ENCODE measurements around the gene SDK2.

SDK2 gene

GRCh38 chr17:73589363-73589980, 54.8 kb downstream of the SDK2 start:
- H3K4me3 ChIP-seq (ENCODE audit: low read length), result no peak overlapping the region
- peaks cover 43% of the 10 kb centered on the region for H3K27me3 ChIP-seq (replicated peaks; ENCODE audit: insufficient read depth, low read length)
- DNase-seq, result no peak
- H3K27ac ChIP-seq (ENCODE audit: low read length), result no peak overlapping the region
- TF ChIP-seq CTCF (IDR thresholded peaks at IDR 0.05; ENCODE audit: low read length) (no peak), EZH2phosphoT487 (IDR thresholded peaks at IDR 0.05; ENCODE audit: low read length) (no peak), EZH2 (optimal IDR thresholded peaks at IDR 0.05; ENCODE audit: low read depth, low read length) (no peak)
- no peak overlapping the region for H3K9ac ChIP-seq (ENCODE audit: low read length)
- no peak overlapping the region for H2AFZ ChIP-seq (ENCODE audit: low read length)
- no peaks in the 10 kb centered on the region for H3K79me2 ChIP-seq (ENCODE audit: low read length)
- no peak overlapping the region for H3K4me2 ChIP-seq (ENCODE audit: low read depth, low read length)
- no peaks in the 10 kb centered on the region for H3K9me2 ChIP-seq (replicated peaks; ENCODE audit: insufficient read depth, low read length)
- no peaks in the 10 kb centered on the region for H3K36me3 ChIP-seq (replicated peaks; ENCODE audit: insufficient read depth, low read length)
- H4K20me1 ChIP-seq (ENCODE audit: insufficient read depth, low read length), result no peaks in the 10 kb centered on the region
- no peaks in the 10 kb centered on the region for H3K9me3 ChIP-seq (replicated peaks; ENCODE audit: insufficient read depth, low read length)
- peaks cover 4% of the 10 kb centered on the region; the same call in 1 of the 2 replicates for H3K4me1 ChIP-seq (ENCODE audit: low read length)
- no peaks in the 10 kb centered on the region for H3F3A ChIP-seq (ENCODE audit: insufficient read depth, low read length)

GRCh38 chr17:73588891-73589290, 55.4 kb downstream of the SDK2 start:
- Histone ChIP-seq H3K27ac (ENCODE audit: low read length) (no peak overlapping the region), H3K27me3 (replicated peaks; ENCODE audit: insufficient read depth, low read length) (peaks cover 49% of the 10 kb centered on the region)
- no peak for DNase-seq

GRCh38 chr17:73588301-73588846, 55.9 kb downstream of the SDK2 start:
- H3K36me3 ChIP-seq (replicated peaks; ENCODE audit: insufficient read depth, low read length), result no peaks in the 10 kb centered on the region
- H3K4me1 ChIP-seq (ENCODE audit: low read length), result peaks cover 4% of the 10 kb centered on the region; the same call in 1 of the 2 replicates
- no peaks in the 10 kb centered on the region for H3K79me2 ChIP-seq (ENCODE audit: low read length)
- H3K27ac ChIP-seq (ENCODE audit: low read length), result no peak overlapping the region
- no peak overlapping the region for H3K4me2 ChIP-seq (ENCODE audit: low read depth, low read length)
- no peak for TF ChIP-seq CTCF (IDR thresholded peaks at IDR 0.05; ENCODE audit: low read length)
- no peak for TF ChIP-seq EZH2 (optimal IDR thresholded peaks at IDR 0.05; ENCODE audit: low read depth, low read length)
- TF ChIP-seq EZH2phosphoT487 (IDR thresholded peaks at IDR 0.05; ENCODE audit: low read length), result no peak
- H3K27me3 ChIP-seq (replicated peaks; ENCODE audit: insufficient read depth, low read length), result peaks cover 54% of the 10 kb centered on the region
- no peak overlapping the region for H3K4me3 ChIP-seq (ENCODE audit: low read length)
- H2AFZ ChIP-seq (ENCODE audit: low read length), result no peak overlapping the region
- no peaks in the 10 kb centered on the region for H3F3A ChIP-seq (ENCODE audit: insufficient read depth, low read length)
- no peak overlapping the region for H3K9ac ChIP-seq (ENCODE audit: low read length)
- no peaks in the 10 kb centered on the region for H3K9me2 ChIP-seq (replicated peaks; ENCODE audit: insufficient read depth, low read length)
- H4K20me1 ChIP-seq (ENCODE audit: insufficient read depth, low read length), result no peaks in the 10 kb centered on the region
- no peaks in the 10 kb centered on the region for H3K9me3 ChIP-seq (replicated peaks; ENCODE audit: insufficient read depth, low read length)
- no peak for DNase-seq

More at GRCh38 chr17:73588891-73589290, 55.4 kb downstream of the SDK2 start:
- TF ChIP-seq CTCF (IDR thresholded peaks at IDR 0.05; ENCODE audit: low read length), result no peak
- TF ChIP-seq EZH2phosphoT487 (IDR thresholded peaks at IDR 0.05; ENCODE audit: low read length), result no peak
- no peak for TF ChIP-seq EZH2 (optimal IDR thresholded peaks at IDR 0.05; ENCODE audit: low read depth, low read length)
- Histone ChIP-seq H3K4me1 (ENCODE audit: low read length) (peaks cover 4% of the 10 kb centered on the region; the same call in 1 of the 2 replicates), H2AFZ (ENCODE audit: low read length) (no peak overlapping the region), H4K20me1 (ENCODE audit: insufficient read depth, low read length) (no peaks in the 10 kb centered on the region), H3K4me3 (ENCODE audit: low read length) (no peak overlapping the region), H3K4me2 (ENCODE audit: low read depth, low read length) (no peak overlapping the region), H3K9me2 (replicated peaks; ENCODE audit: insufficient read depth, low read length) (no peaks in the 10 kb centered on the region), H3F3A (ENCODE audit: insufficient read depth, low read length) (no peaks in the 10 kb centered on the region), H3K79me2 (ENCODE audit: low read length) (no peaks in the 10 kb centered on the region), H3K9ac (ENCODE audit: low read length) (no peak overlapping the region), H3K9me3 (replicated peaks; ENCODE audit: insufficient read depth, low read length) (no peaks in the 10 kb centered on the region), H3K36me3 (replicated peaks; ENCODE audit: insufficient read depth, low read length) (no peaks in the 10 kb centered on the region)

Measured in MM.1S (cell line).